ENCODE data around the gene PRRG2. TPM values are rescaled to one million over a fixed set of nuclear protein-coding genes. Genes with fewer than 3 reads are reported as not detected.

Gene PRRG2
- total and polyA plus RNA-seq, 4 donors, result 0.78 to 1.5 (median 0.81) TPM

- no peak for DNase-seq (ENCODE audit: low read depth in 4 of 6, low spot score in 6 of 6)
- H3K27ac ChIP-seq (ENCODE audit: low read depth, low read length), result no peak overlapping the region
- peaks cover 52% of the 10 kb centered on the region for H3K4me1 ChIP-seq (ENCODE audit: control insufficient read depth, insufficient read depth, low read length)
- H3K36me3 ChIP-seq (ENCODE audit: control insufficient read depth, insufficient read depth, low read length), result peaks cover 2% of the 10 kb centered on the region
- WGBS (ENCODE audit: insufficient coverage), result 30% methylated on average over 24 of the region's 24 CpGs
- peaks cover 2% of the 10 kb centered on the region for H3K27me3 ChIP-seq (ENCODE audit: control insufficient read depth, insufficient read depth, low read length)
- no peaks in the 10 kb centered on the region for H3K9me3 ChIP-seq (ENCODE audit: control insufficient read depth, insufficient read depth, low read length)
- no peak overlapping the region for H3K4me3 ChIP-seq (ENCODE audit: low read depth, low read length)
These were observed 54.6 kb downstream of the PRRG2 start for GRCh38 chr19:49635530-49636232.

GRCh38 chr19:49636233-49636932 lies 55.3 kb downstream of the PRRG2 start:
- no peak overlapping the region for H3K27ac ChIP-seq (ENCODE audit: low read depth, low read length)
- H3K27me3 ChIP-seq (ENCODE audit: control insufficient read depth, insufficient read depth, low read length), result peaks cover 2% of the 10 kb centered on the region
- peaks cover 2% of the 10 kb centered on the region for H3K36me3 ChIP-seq (ENCODE audit: control insufficient read depth, insufficient read depth, low read length)
- H3K4me3 ChIP-seq (ENCODE audit: low read depth, low read length), result no peak overlapping the region
- peaks cover 53% of the 10 kb centered on the region for H3K4me1 ChIP-seq (ENCODE audit: control insufficient read depth, insufficient read depth, low read length)
- no peaks in the 10 kb centered on the region for H3K9me3 ChIP-seq (ENCODE audit: control insufficient read depth, insufficient read depth, low read length)
- 48% methylated on average over 30 of the region's 30 CpGs for WGBS (ENCODE audit: insufficient coverage)
- DNase-seq (ENCODE audit: low read depth in 4 of 6, low spot score in 6 of 6), result no peak

GRCh38 chr19:49637821-49638738 lies 57.0 kb downstream of the PRRG2 start:
- peak overlapping the region; percentile 52 for H3K27ac ChIP-seq (ENCODE audit: low read depth, low read length)
- peak in 1 of 6 donors; percentile 38 for DNase-seq (ENCODE audit: low read depth in 4 of 6, low spot score in 6 of 6)

GRCh38 chr19:49639401-49640112 lies 58.4 kb downstream of the PRRG2 start:
- Histone ChIP-seq H3K36me3 (ENCODE audit: control insufficient read depth, insufficient read depth, low read length) (peaks cover 3% of the 10 kb centered on the region), H3K4me1 (ENCODE audit: control insufficient read depth, insufficient read depth, low read length) (peaks cover 64% of the 10 kb centered on the region), H3K9me3 (ENCODE audit: control insufficient read depth, insufficient read depth, low read length) (no peaks in the 10 kb centered on the region), H3K27ac (ENCODE audit: low read depth, low read length) (peak overlapping the region; percentile 100), H3K27me3 (ENCODE audit: control insufficient read depth, insufficient read depth, low read length) (peaks cover 2% of the 10 kb centered on the region), H3K4me3 (ENCODE audit: low read depth, low read length) (peak overlapping the region; percentile 99)
- peak in 1 of 6 donors; percentile 35 for DNase-seq (ENCODE audit: low read depth in 4 of 6, low spot score in 6 of 6)
- WGBS (ENCODE audit: insufficient coverage), result 2% methylated on average over 31 of the region's 31 CpGs

More at GRCh38 chr19:49637821-49638738, 57.0 kb downstream of the PRRG2 start:
- Histone ChIP-seq H3K9me3 (ENCODE audit: control insufficient read depth, insufficient read depth, low read length) (no peaks in the 10 kb centered on the region), H3K4me1 (ENCODE audit: control insufficient read depth, insufficient read depth, low read length) (peaks cover 60% of the 10 kb centered on the region), H3K36me3 (ENCODE audit: control insufficient read depth, insufficient read depth, low read length) (peaks cover 2% of the 10 kb centered on the region), H3K4me3 (ENCODE audit: low read depth, low read length) (no peak overlapping the region), H3K27me3 (ENCODE audit: control insufficient read depth, insufficient read depth, low read length) (peaks cover 2% of the 10 kb centered on the region)
- 18% methylated on average over 16 of the region's 19 CpGs for WGBS (ENCODE audit: insufficient coverage)

- Histone ChIP-seq H3K4me3 (ENCODE audit: low read depth, low read length) (peak within 1 kb of the TSS; percentile 99), H3K4me1 (ENCODE audit: control insufficient read depth, insufficient read depth, low read length) (peaks cover 64% of the 10 kb centered on the region)
- WGBS (ENCODE audit: insufficient coverage), result 0% methylated on average over 50 of the region's 51 CpGs
These were observed 59.2 kb downstream of the PRRG2 start, which contains the start of gene RRAS for GRCh38 chr19:49640113-49640898. RRAS (minus strand) TSS chr19:49640143; CDS start chr19:49640098, 45 bp downstream.

More at GRCh38 chr19:49640113-49640898, 59.2 kb downstream of the PRRG2 start, which contains the start of gene RRAS:
- Histone ChIP-seq H3K27me3 (ENCODE audit: control insufficient read depth, insufficient read depth, low read length) (peaks cover 2% of the 10 kb centered on the region), H3K27ac (ENCODE audit: low read depth, low read length) (peak within 1 kb of the TSS; percentile 100), H3K36me3 (ENCODE audit: control insufficient read depth, insufficient read depth, low read length) (peaks cover 11% of the 10 kb centered on the region), H3K9me3 (ENCODE audit: control insufficient read depth, insufficient read depth, low read length) (no peaks in the 10 kb centered on the region)
- DNase-seq (ENCODE audit: low read depth in 4 of 6, low spot score in 6 of 6), result peak; percentile 93 to 99 (median 97)

Small RNA genes lying within 50 kb of the gene (small RNA-seq; reads per million reads assigned to genes)
- not detected for gene RF00019 (ENCODE audit: low replicate concordance)

Other genes starting within 250 kb of the PRRG2 start
- gene CD37, start 245.9 kb upstream of the PRRG2 start, total RNA-seq, result 10 to 100 TPM in 1 of 2 donors, 1 to 10 TPM in 1; 2.9 to 10.5 TPM
- gene CD37, start 245.9 kb upstream of the PRRG2 start, polyA plus RNA-seq (ENCODE audit: insufficient read length in 2 of 2), result 10 to 100 TPM; 16.6 to 18.0 TPM
- 10 to 100 TPM; 10.6 to 35.6 TPM for gene TEAD2, start 218.9 kb upstream of the PRRG2 start, total RNA-seq
- gene TEAD2, start 218.9 kb upstream of the PRRG2 start, polyA plus RNA-seq (ENCODE audit: insufficient read length in 2 of 2), result 10 to 100 TPM; 33.2 to 33.3 TPM
- gene DKKL1, start 217.4 kb upstream of the PRRG2 start, total RNA-seq, result 1 to 10 TPM in 1 of 2 donors, under 1 TPM in 1; 0.69 to 3.4 TPM
- gene DKKL1, start 217.4 kb upstream of the PRRG2 start, polyA plus RNA-seq (ENCODE audit: insufficient read length in 2 of 2), result 1 to 10 TPM; 2.7 to 3.2 TPM
- 1 to 10 TPM in 1 of 2 donors, under 1 TPM in 1; 0.30 to 1.3 TPM for gene KASH5, start 193.1 kb upstream of the PRRG2 start, total RNA-seq
- under 1 TPM; 0.21 to 0.40 TPM for gene KASH5, start 193.1 kb upstream of the PRRG2 start, polyA plus RNA-seq (ENCODE audit: insufficient read length in 2 of 2)
- not detected for gene PTH2, start 157.9 kb upstream of the PRRG2 start, total RNA-seq
- gene PTH2, start 157.9 kb upstream of the PRRG2 start, polyA plus RNA-seq (ENCODE audit: insufficient read length in 2 of 2), result not detected
- gene GFY, start 155.9 kb upstream of the PRRG2 start, total RNA-seq, result not detected
- under 1 TPM; 0.54 TPM for gene GFY, start 155.9 kb upstream of the PRRG2 start, polyA plus RNA-seq (ENCODE audit: insufficient read length in 2 of 2)
- gene SLC17A7, start 139.8 kb upstream of the PRRG2 start, total RNA-seq, result 1 to 10 TPM in 1 of 2 donors, under 1 TPM in 1; 0.55 to 4.2 TPM
- 1 to 10 TPM in 1 of 2 donors, under 1 TPM in 1; 0.51 to 1.1 TPM for gene SLC17A7, start 139.8 kb upstream of the PRRG2 start, polyA plus RNA-seq (ENCODE audit: insufficient read length in 2 of 2)
- 10 to 100 TPM; 56.6 to 96.3 TPM for gene PIH1D1, start 129.5 kb upstream of the PRRG2 start, total RNA-seq
- gene PIH1D1, start 129.5 kb upstream of the PRRG2 start, polyA plus RNA-seq (ENCODE audit: insufficient read length in 2 of 2), result 10 to 100 TPM; 71.5 to 81.6 TPM
- 10 to 100 TPM; 15.7 to 22.3 TPM for gene ALDH16A1, start 128.1 kb upstream of the PRRG2 start, total RNA-seq
- 10 to 100 TPM; 16.1 to 18.2 TPM for gene ALDH16A1, start 128.1 kb upstream of the PRRG2 start, polyA plus RNA-seq (ENCODE audit: insufficient read length in 2 of 2)
- gene FLT3LG, start 107.1 kb upstream of the PRRG2 start, total RNA-seq, result 1 to 10 TPM; 1.2 to 4.1 TPM
- 1 to 10 TPM; 4.8 to 5.2 TPM for gene FLT3LG, start 107.1 kb upstream of the PRRG2 start, polyA plus RNA-seq (ENCODE audit: insufficient read length in 2 of 2)
- gene RPL13A, start 93.7 kb upstream of the PRRG2 start, total RNA-seq, result 1,000 to 10,000 TPM; 1,320 to 2,994 TPM
- 1,000 to 10,000 TPM; 1,955 to 2,049 TPM for gene RPL13A, start 93.7 kb upstream of the PRRG2 start, polyA plus RNA-seq (ENCODE audit: insufficient read length in 2 of 2)
- gene RPS11, start 84.9 kb upstream of the PRRG2 start, total RNA-seq, result 1,000 to 10,000 TPM; 1,713 to 3,396 TPM
- gene RPS11, start 84.9 kb upstream of the PRRG2 start, polyA plus RNA-seq (ENCODE audit: insufficient read length in 2 of 2), result 1,000 to 10,000 TPM; 1,893 to 1,945 TPM
- 100 to 1,000 TPM in 1 of 2 donors, 10 to 100 TPM in 1; 67.9 to 339 TPM for gene FCGRT, start 68.7 kb upstream of the PRRG2 start, total RNA-seq
- 100 to 1,000 TPM in 1 of 2 donors, 10 to 100 TPM in 1; 80.2 to 131 TPM for gene FCGRT, start 68.7 kb upstream of the PRRG2 start, polyA plus RNA-seq (ENCODE audit: insufficient read length in 2 of 2)
- 10 to 100 TPM; 24.9 to 85.2 TPM for gene RCN3, start 53.3 kb upstream of the PRRG2 start, total RNA-seq
- gene RCN3, start 53.3 kb upstream of the PRRG2 start, polyA plus RNA-seq (ENCODE audit: insufficient read length in 2 of 2), result 10 to 100 TPM; 14.5 to 36.5 TPM
- 10 to 100 TPM; 32.2 to 86.1 TPM for gene NOSIP, start 760 bp upstream of the PRRG2 start, total RNA-seq
- 10 to 100 TPM; 63.9 to 67.4 TPM for gene NOSIP, start 760 bp upstream of the PRRG2 start, polyA plus RNA-seq (ENCODE audit: insufficient read length in 2 of 2)
- 1 to 10 TPM; 6.6 to 8.2 TPM for gene PRR12, start 9.9 kb downstream of the PRRG2 start, total RNA-seq
- gene PRR12, start 9.9 kb downstream of the PRRG2 start, polyA plus RNA-seq (ENCODE audit: insufficient read length in 2 of 2), result 10 to 100 TPM; 37.7 to 42.3 TPM
- gene RRAS, start 58.8 kb downstream of the PRRG2 start, total RNA-seq, result 10 to 100 TPM in 1 of 2 donors, 1 to 10 TPM in 1; 4.7 to 16.7 TPM
- 10 to 100 TPM; 13.4 to 16.7 TPM for gene RRAS, start 58.8 kb downstream of the PRRG2 start, polyA plus RNA-seq (ENCODE audit: insufficient read length in 2 of 2)
- gene SCAF1, start 60.9 kb downstream of the PRRG2 start, total RNA-seq, result 10 to 100 TPM; 11.8 to 12.2 TPM
- 10 to 100 TPM; 66.3 to 70.8 TPM for gene SCAF1, start 60.9 kb downstream of the PRRG2 start, polyA plus RNA-seq (ENCODE audit: insufficient read length in 2 of 2)
- 10 to 100 TPM; 21.8 to 63.9 TPM for gene IRF3, start 84.5 kb downstream of the PRRG2 start, total RNA-seq
- 10 to 100 TPM; 39.2 to 51.4 TPM for gene IRF3, start 84.5 kb downstream of the PRRG2 start, polyA plus RNA-seq (ENCODE audit: insufficient read length in 2 of 2)
- gene BCL2L12, start 84.6 kb downstream of the PRRG2 start, total RNA-seq, result 1 to 10 TPM in 1 of 2 donors, under 1 TPM in 1; 0.89 to 7.6 TPM
- 10 to 100 TPM in 1 of 2 donors, 1 to 10 TPM in 1; 8.2 to 15.0 TPM for gene BCL2L12, start 84.6 kb downstream of the PRRG2 start, polyA plus RNA-seq (ENCODE audit: insufficient read length in 2 of 2)
- 100 to 1,000 TPM; 150 to 186 TPM for gene PRMT1, start 96.0 kb downstream of the PRRG2 start, total RNA-seq
- gene PRMT1, start 96.0 kb downstream of the PRRG2 start, polyA plus RNA-seq (ENCODE audit: insufficient read length in 2 of 2), result 100 to 1,000 TPM; 221 to 249 TPM
- gene ADM5, start 108.3 kb downstream of the PRRG2 start, total RNA-seq, result under 1 TPM; 0.69 to 0.88 TPM
- gene ADM5, start 108.3 kb downstream of the PRRG2 start, polyA plus RNA-seq (ENCODE audit: insufficient read length in 2 of 2), result 1 to 10 TPM; 3.1 to 3.3 TPM
- gene CPT1C, start 109.8 kb downstream of the PRRG2 start, total RNA-seq, result 10 to 100 TPM; 23.2 to 32.4 TPM
- gene CPT1C, start 109.8 kb downstream of the PRRG2 start, polyA plus RNA-seq (ENCODE audit: insufficient read length in 2 of 2), result 100 to 1,000 TPM; 110 to 128 TPM
- under 1 TPM; 0.10 to 0.50 TPM for gene TSKS, start 182.0 kb downstream of the PRRG2 start, total RNA-seq
- under 1 TPM; 0.35 to 0.47 TPM for gene TSKS, start 182.0 kb downstream of the PRRG2 start, polyA plus RNA-seq (ENCODE audit: insufficient read length in 2 of 2)
- gene AP2A1, start 185.7 kb downstream of the PRRG2 start, total RNA-seq, result 10 to 100 TPM; 58.5 to 61.6 TPM
- 100 to 1,000 TPM; 151 to 156 TPM for gene AP2A1, start 185.7 kb downstream of the PRRG2 start, polyA plus RNA-seq (ENCODE audit: insufficient read length in 2 of 2)
- gene FUZ, start 232.0 kb downstream of the PRRG2 start, total RNA-seq, result 10 to 100 TPM; 17.2 to 29.0 TPM
- 10 to 100 TPM; 32.6 to 35.0 TPM for gene FUZ, start 232.0 kb downstream of the PRRG2 start, polyA plus RNA-seq (ENCODE audit: insufficient read length in 2 of 2)
- gene MED25, start 237.0 kb downstream of the PRRG2 start, total RNA-seq, result 10 to 100 TPM; 16.7 to 21.8 TPM
- 10 to 100 TPM; 64.7 to 68.2 TPM for gene MED25, start 237.0 kb downstream of the PRRG2 start, polyA plus RNA-seq (ENCODE audit: insufficient read length in 2 of 2)